Neural cell (in vitro differentiated cells): Measurements from ENCODE around the gene TASL.

Source experiments
- EZH2 ChIP-seq: fragments of 200-600, 300-800 bp; shearing (Covaris generic), sonication (generic); IDR thresholded peaks from 2 replicates; pipeline ENCODE4 v1.6.1; 2014; ENCODE audit warnings: antibody characterized with exemption, low read length, borderline replicate concordance, mild to moderate bottlenecking; ENCODE audit not compliant: insufficient read depth, poor library complexity, severe bottlenecking
- TF ChIP-seq, protein P1 (sequence below): fragments of 450-650 bp; IDR thresholded peaks from 2 replicates; pipeline ENCODE4 v1.5.1; 2014; ENCODE audit warnings: antibody characterized with exemption, mild to moderate bottlenecking, moderate library complexity; ENCODE audit not compliant: poor library complexity, severe bottlenecking

DNA sequence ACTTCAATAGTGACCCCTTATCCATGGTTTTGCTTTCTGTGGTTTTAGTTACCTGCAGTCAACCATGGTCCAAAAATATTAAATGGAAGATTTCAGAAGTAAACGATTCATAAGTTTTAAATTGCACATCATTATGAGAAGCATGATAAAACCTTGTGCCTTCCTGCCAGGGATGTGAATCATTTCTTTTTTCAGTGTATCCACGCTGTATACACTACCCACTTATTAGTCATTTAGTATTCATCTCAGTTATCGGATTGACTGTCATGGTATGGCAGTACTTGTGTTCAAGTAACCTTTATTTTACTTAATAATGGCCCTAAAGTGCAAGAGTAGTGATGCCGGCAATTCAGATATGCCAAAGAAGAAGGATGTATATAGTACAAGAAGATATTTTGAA lies 37.7 kb upstream of the TASL start:
- TF ChIP-seq EZH2 = no peak
- TF ChIP-seq, protein P1, sequence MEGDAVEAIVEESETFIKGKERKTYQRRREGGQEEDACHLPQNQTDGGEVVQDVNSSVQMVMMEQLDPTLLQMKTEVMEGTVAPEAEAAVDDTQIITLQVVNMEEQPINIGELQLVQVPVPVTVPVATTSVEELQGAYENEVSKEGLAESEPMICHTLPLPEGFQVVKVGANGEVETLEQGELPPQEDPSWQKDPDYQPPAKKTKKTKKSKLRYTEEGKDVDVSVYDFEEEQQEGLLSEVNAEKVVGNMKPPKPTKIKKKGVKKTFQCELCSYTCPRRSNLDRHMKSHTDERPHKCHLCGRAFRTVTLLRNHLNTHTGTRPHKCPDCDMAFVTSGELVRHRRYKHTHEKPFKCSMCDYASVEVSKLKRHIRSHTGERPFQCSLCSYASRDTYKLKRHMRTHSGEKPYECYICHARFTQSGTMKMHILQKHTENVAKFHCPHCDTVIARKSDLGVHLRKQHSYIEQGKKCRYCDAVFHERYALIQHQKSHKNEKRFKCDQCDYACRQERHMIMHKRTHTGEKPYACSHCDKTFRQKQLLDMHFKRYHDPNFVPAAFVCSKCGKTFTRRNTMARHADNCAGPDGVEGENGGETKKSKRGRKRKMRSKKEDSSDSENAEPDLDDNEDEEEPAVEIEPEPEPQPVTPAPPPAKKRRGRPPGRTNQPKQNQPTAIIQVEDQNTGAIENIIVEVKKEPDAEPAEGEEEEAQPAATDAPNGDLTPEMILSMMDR = no peak
